Keratinocyte (primary cell): ENCODE data around the gene ACVR1C. TPM values are rescaled to one million over a fixed set of nuclear protein-coding genes. Genes with fewer than 3 reads are reported as not detected.

Experiments
- DNase-seq: peaks from one replicate; pipeline ENCODE4 v3.0.0-alpha.2; 2011; ENCODE audit warnings: low read depth, missing footprints, low spot score
- FAIRE-seq: peaks from 2 replicates; lab custom pipeline; 2011; peaks lifted over from hg19 to GRCh38; lab: Jason Lieb, UNC
- H2AFZ ChIP-seq: 2 replicates; pipeline ENCODE4 v1.6.0; 2012; ENCODE audit warnings: low read length, control low read depth, inconsistent platforms; ENCODE audit not compliant: control insufficient read depth
- H3K27ac ChIP-seq: 2 replicates; pipeline ENCODE4 v1.5.1; 2011; ENCODE audit warnings: low read length; ENCODE audit not compliant: control insufficient read depth, insufficient read depth
- H3K27me3 ChIP-seq: 3 replicates; pipeline ENCODE4 v1.6.0; 2011; ENCODE audit warnings: low read length; ENCODE audit not compliant: control insufficient read depth, insufficient read depth; ENCODE audit errors: extremely low read depth
- H3K36me3 ChIP-seq, 2 experiments: 2 replicates in 1 of 2; 3 replicates in 1 of 2; pipeline ENCODE4 v1.5.1; 2011; ENCODE audit warnings: low read length in 2 of 2, mild to moderate bottlenecking in 1 of 2; ENCODE audit not compliant: control insufficient read depth in 2 of 2, insufficient read depth in 2 of 2; ENCODE audit errors: extremely low read depth in 1 of 2
- H3K4me1 ChIP-seq: 3 replicates; pipeline ENCODE4 v1.5.1; 2011; ENCODE audit warnings: low read length; ENCODE audit not compliant: control insufficient read depth, insufficient read depth; ENCODE audit errors: extremely low read depth
- H3K4me2 ChIP-seq: 3 replicates; pipeline ENCODE4 v1.6.0; 2011; ENCODE audit warnings: low read depth, low read length; ENCODE audit not compliant: control insufficient read depth, insufficient read depth; ENCODE audit errors: extremely low read depth
- H3K4me3 ChIP-seq, 3 experiments: fragments of 200-600 bp in 1 of 3; sonication (generic) in 1 of 3; 2 replicates in 2 of 3; 3 replicates in 1 of 3; pipeline ENCODE4 v1.5.1; 2011 to 2016; ENCODE audit warnings: low read length in 3 of 3, mild to moderate bottlenecking in 3 of 3, control low read depth in 2 of 3, inconsistent platforms in 1 of 3, low read depth in 1 of 3, mixed read lengths in 1 of 3, mixed run types in 1 of 3, moderate library complexity in 1 of 3; ENCODE audit not compliant: control insufficient read depth in 2 of 3, insufficient read depth in 2 of 3; ENCODE audit errors: extremely low read depth in 1 of 3
- H3K79me2 ChIP-seq: 2 replicates; pipeline ENCODE4 v1.6.0; 2012; ENCODE audit warnings: low read length; ENCODE audit not compliant: control insufficient read depth, insufficient read depth
- H3K9ac ChIP-seq: 3 replicates; pipeline ENCODE4 v1.6.0; 2011; ENCODE audit warnings: low read length; ENCODE audit not compliant: control insufficient read depth, insufficient read depth; ENCODE audit errors: extremely low read depth
- H3K9me1 ChIP-seq: 3 replicates; pipeline ENCODE4 v1.6.0; 2011; ENCODE audit warnings: low read length; ENCODE audit not compliant: control insufficient read depth, insufficient read depth; ENCODE audit errors: extremely low read depth
- H3K9me3 ChIP-seq: 2 replicates; pipeline ENCODE4 v1.5.1; 2012; ENCODE audit warnings: low read depth, low read length; ENCODE audit not compliant: control insufficient read depth
- H4K20me1 ChIP-seq: 3 replicates; pipeline ENCODE4 v1.6.0; 2011; ENCODE audit warnings: low read length; ENCODE audit not compliant: control insufficient read depth, insufficient read depth; ENCODE audit errors: extremely low read depth
- CTCF ChIP-seq, 3 experiments: IDR thresholded peaks in 1 of 3; conservative IDR thresholded peaks in 1 of 3; optimal IDR thresholded peaks in 1 of 3; 2 replicates in 2 of 3; 3 replicates in 1 of 3; pipeline versions ENCODE3 to v1.5.1; 2011; ENCODE audit warnings: low read length in 3 of 3, mild to moderate bottlenecking in 3 of 3, moderate library complexity in 2 of 3, control low read depth in 1 of 3, inconsistent platforms in 1 of 3; ENCODE audit not compliant: insufficient read depth in 2 of 3; ENCODE audit errors: extremely low read depth in 1 of 3
- EZH2 ChIP-seq: IDR thresholded peaks from one replicate; pipeline ENCODE4 v1.6.1; 2012; ENCODE audit warnings: inconsistent platforms, mild to moderate bottlenecking, low read length, moderate library complexity
- dilution Hi-C: fragments of 300-500 bp; cut with MboI; formaldehyde crosslinking; loops from one replicate; pipeline ENCODE4 v1.7.0; 2020; ENCODE audit warnings: low sequenced_read_pairs; ENCODE audit not compliant: extremely low pct_ligation_motif_present
- polyA plus RNA-seq, 5 experiments: library from polyadenylated mRNA; depleted of rRNA in 3 of 5; stranded (reverse) in 3 of 5; stranded (forward) in 1 of 5; unstranded in 1 of 5; fragments of >200 nt; gene quantifications; 1 replicate in 1 of 5; 2 replicates in 3 of 5; 3 replicates in 1 of 5; pipeline versions ENCODE4 v1.2.1 to v1.2.3, GENCODE V29; 2011 to 2012; ENCODE audit warnings: missing spikeins in 2 of 5, low read depth in 1 of 5, low replicate concordance in 1 of 5

ACVR1C gene
- polyA plus RNA-seq, 1 donor (not counting 4 experiments of a cell fraction or from before 2014, with no cell fraction given) = 0.20 TPM

- Histone ChIP-seq H3K27me3 (no peaks in the 10 kb centered on the region), H3K4me2 (no peak overlapping the region), H4K20me1 (no peaks in the 10 kb centered on the region), H3K27ac (no peak overlapping the region), H3K9me3 (no peaks in the 10 kb centered on the region), H3K9ac (no peak overlapping the region), H3K79me2 (no peaks in the 10 kb centered on the region), H2AFZ (no peak overlapping the region), H3K4me1 (no peaks in the 10 kb centered on the region), H3K36me3 (no peaks in the 10 kb centered on the region), H3K9me1 (no peaks in the 10 kb centered on the region), H3K4me3 (no peak overlapping the region)
- FAIRE-seq = no peak
- no peak for DNase-seq
- TF ChIP-seq EZH2 = no peak
- TF ChIP-seq CTCF (optimal IDR thresholded peaks at IDR 0.05 in 1 of 3, IDR thresholded peaks at IDR 0.05 in 1 of 3, conservative IDR thresholded peaks at IDR 0.05 in 1 of 3; ENCODE audit: extremely low read depth in 1 of 3, insufficient read depth in 2 of 3, low read length in 3 of 3) = no peak
- dilution Hi-C loops = no loop called here
Observed at GRCh38 chr2:157657101-157657500, 28.4 kb upstream of the ACVR1C start.

GRCh38 chr2:157644776-157645175 is 16.1 kb upstream of the ACVR1C start:
- Histone ChIP-seq H2AFZ (no peak overlapping the region), H3K4me1 (no peaks in the 10 kb centered on the region), H3K36me3 (no peaks in the 10 kb centered on the region), H3K9ac (no peak overlapping the region), H4K20me1 (no peaks in the 10 kb centered on the region), H3K79me2 (no peaks in the 10 kb centered on the region), H3K4me3 (no peak overlapping the region), H3K4me2 (no peak overlapping the region), H3K27ac (no peak overlapping the region), H3K27me3 (no peaks in the 10 kb centered on the region), H3K9me1 (no peaks in the 10 kb centered on the region), H3K9me3 (no peaks in the 10 kb centered on the region)
- no peak for DNase-seq
- no peak for FAIRE-seq
- dilution Hi-C loops = no loop called here
- TF ChIP-seq EZH2 = no peak
- no peak for TF ChIP-seq CTCF (optimal IDR thresholded peaks at IDR 0.05 in 1 of 3, IDR thresholded peaks at IDR 0.05 in 1 of 3, conservative IDR thresholded peaks at IDR 0.05 in 1 of 3; ENCODE audit: extremely low read depth in 1 of 3, insufficient read depth in 2 of 3, low read length in 3 of 3)
